Measurements from ENCODE around the gene DPM1.

Gene DPM1

DNA sequence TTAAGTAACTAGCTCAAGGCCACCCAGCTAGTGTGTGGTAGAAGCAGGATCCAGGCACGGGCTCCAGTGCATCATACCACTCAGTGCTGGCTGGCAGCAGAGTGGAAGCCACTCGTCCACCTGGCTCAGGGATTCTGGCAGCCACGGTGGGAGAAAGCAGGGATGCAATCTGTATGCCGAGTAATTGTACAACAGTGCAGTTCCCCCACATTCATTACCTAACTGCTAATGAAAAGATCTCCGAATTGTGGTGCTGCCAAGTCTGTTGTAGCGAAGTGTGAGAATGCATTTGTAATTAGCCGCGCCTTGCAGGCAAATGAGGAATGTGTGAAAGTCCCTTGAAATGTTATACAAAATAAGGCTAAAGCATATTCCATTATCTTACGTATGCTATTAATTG, 35.5 kb upstream of the DPM1 start:
- peaks cover 8% of the 10 kb centered on the region for H3K4me1 ChIP-seq (ENCODE audit: control insufficient read depth, insufficient read depth, low read length, poor library complexity, severe bottlenecking)
- no peaks in the 10 kb centered on the region for H3K36me3 ChIP-seq (ENCODE audit: control insufficient read depth, insufficient read depth, low read length)
- no peak overlapping the region for H3K4me3 ChIP-seq (ENCODE audit: extremely low read depth, insufficient read depth, low read length, poor library complexity, severe bottlenecking)
- H3K27ac ChIP-seq (ENCODE audit: low read depth, low read length, severe bottlenecking), result no peak overlapping the region
- 96 to 100% methylated on average over 1 to 3 of the region's 9 CpGs for WGBS, 2 experiments (ENCODE audit: insufficient coverage in 2 of 2)
- peaks cover 4% of the 10 kb centered on the region for H3K9me3 ChIP-seq (ENCODE audit: control insufficient read depth, low read length)

DNA sequence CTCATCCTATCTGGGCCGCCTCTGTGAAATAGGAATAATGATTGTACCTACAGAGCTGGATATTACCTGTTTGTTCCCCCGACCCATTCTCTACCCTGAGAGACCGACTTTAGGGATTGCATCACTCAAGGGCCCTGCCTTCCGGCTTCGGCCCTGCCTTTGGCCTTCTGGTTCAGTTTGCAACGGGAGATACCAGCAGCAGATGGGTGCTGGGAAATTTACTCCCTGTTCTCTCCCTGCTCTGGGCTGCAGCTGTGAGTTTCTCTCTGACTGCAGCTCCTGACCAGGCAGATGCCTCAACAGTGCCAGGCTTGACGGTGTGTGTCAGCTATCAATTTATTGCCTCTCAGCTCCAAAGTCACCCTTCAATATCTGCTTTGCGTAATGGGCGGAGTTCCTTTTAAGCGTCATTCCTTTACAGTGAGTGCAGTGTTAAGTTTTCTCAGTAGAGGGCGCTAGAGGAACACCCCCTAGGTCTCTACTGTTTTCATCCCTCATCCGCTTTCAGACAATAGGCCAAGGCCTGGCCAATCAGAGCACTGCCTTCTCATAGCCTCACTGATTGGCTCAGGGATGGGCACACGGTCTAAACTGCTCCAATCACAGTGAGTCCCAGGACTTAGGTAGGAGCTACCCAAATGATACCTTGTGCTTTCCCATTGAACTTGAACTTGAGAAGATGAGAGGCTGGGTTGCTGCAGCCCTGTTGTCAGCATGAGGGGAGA, 34.6 kb upstream of the DPM1 start:
- Histone ChIP-seq H3K27ac (ENCODE audit: low read depth, low read length, severe bottlenecking) (no peak overlapping the region), H3K4me3 (ENCODE audit: extremely low read depth, insufficient read depth, low read length, poor library complexity, severe bottlenecking) (no peak overlapping the region), H3K36me3 (ENCODE audit: control insufficient read depth, insufficient read depth, low read length) (no peaks in the 10 kb centered on the region), H3K9me3 (ENCODE audit: control insufficient read depth, low read length) (peaks cover 4% of the 10 kb centered on the region), H3K4me1 (ENCODE audit: control insufficient read depth, insufficient read depth, low read length, poor library complexity, severe bottlenecking) (peaks cover 8% of the 10 kb centered on the region)
- WGBS, 2 experiments (ENCODE audit: insufficient coverage in 2 of 2), result 51 to 52% methylated on average over 8 to 11 of the region's 13 CpGs

DNA sequence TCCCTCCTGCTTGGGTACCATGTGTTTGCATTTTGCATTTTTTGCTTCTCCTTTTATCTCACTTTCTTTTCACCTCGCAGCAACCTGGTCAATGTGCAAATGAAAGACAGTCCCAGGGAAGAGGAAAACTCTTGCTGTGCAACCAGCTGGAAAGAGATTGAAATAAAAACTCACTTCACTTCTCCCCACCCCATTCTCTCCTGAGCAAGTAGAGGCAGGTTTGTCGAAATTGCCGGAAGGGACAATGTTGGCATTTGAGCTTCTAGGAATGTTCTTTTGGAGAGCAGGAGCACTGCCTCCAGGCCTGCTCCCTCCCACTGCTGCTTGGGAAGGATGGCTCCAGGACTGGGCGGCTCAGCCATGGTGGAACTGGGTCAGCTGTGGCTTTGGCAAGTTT, 34.0 kb upstream of the DPM1 start:
- 13 to 42% methylated on average over 1 to 2 of the region's 4 CpGs for WGBS, 2 experiments (ENCODE audit: insufficient coverage in 2 of 2)
- Histone ChIP-seq H3K9me3 (ENCODE audit: control insufficient read depth, low read length) (peaks cover 4% of the 10 kb centered on the region), H3K4me3 (ENCODE audit: extremely low read depth, insufficient read depth, low read length, poor library complexity, severe bottlenecking) (no peak overlapping the region), H3K27ac (ENCODE audit: low read depth, low read length, severe bottlenecking) (no peak overlapping the region), H3K4me1 (ENCODE audit: control insufficient read depth, insufficient read depth, low read length, poor library complexity, severe bottlenecking) (peaks cover 8% of the 10 kb centered on the region), H3K36me3 (ENCODE audit: control insufficient read depth, insufficient read depth, low read length) (no peaks in the 10 kb centered on the region)

DNA sequence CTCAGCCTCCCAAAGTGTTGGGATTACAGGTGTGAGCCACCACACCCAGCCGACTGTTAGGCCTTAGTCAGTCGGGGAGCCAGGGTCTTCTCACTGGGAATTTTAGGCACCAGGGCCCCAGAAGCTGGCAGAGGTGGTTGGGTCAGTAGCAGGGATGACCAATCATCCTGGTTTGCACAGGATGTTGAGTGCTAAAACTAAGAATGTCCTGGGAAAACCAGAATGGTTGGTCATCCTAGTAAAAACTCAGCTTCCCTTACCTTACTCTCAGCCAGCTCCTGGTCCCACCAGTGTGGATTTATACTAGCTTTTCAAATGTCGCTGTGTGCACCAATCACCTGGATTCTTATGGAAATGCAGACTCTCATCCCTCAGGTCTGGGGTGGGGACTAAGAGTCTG, 32.7 kb upstream of the DPM1 start:
- Histone ChIP-seq H3K9me3 (ENCODE audit: control insufficient read depth, low read length) (peaks cover 4% of the 10 kb centered on the region), H3K36me3 (ENCODE audit: control insufficient read depth, insufficient read depth, low read length) (no peaks in the 10 kb centered on the region), H3K4me1 (ENCODE audit: control insufficient read depth, insufficient read depth, low read length, poor library complexity, severe bottlenecking) (no peaks in the 10 kb centered on the region), H3K27ac (ENCODE audit: low read depth, low read length, severe bottlenecking) (no peak overlapping the region), H3K4me3 (ENCODE audit: extremely low read depth, insufficient read depth, low read length, poor library complexity, severe bottlenecking) (no peak overlapping the region)
- 71 to 94% methylated on average over 1 to 2 of the region's 3 CpGs for WGBS, 2 experiments (ENCODE audit: insufficient coverage in 2 of 2)

DNA sequence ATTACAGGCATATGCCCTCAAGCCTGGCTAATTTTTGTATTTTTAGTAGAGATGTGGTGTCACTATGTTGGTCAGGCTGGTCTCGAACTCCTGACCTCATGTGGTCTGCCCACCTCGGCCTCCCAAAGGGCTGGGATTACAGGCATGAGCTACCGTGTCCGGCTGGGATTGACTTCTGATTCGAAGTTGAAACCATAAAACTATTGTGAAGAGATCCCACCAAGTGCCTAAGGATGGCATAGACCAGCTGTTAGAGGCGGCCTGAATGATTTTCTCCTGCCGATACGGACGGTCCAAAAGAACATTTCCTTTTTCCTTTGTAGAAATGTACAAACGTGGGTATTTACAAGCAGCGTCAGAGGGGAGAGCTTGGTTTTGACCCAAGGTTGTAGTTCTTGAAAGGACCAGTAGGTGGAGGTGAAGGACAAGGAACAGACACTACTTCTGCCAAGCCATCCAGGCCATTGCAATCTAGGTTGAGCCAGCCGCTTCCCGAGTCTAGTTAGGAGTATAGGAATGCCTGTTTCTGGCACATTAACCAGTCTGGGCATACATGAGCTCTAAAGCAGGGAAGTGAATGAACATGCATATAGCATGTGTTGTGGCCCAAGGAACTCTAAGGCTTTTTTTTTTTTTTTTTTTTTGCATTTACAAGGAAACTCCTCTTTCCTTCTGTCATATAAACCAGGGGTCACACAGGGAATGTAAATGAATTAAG, 29.3 kb upstream of the DPM1 start:
- Histone ChIP-seq H3K4me3 (ENCODE audit: extremely low read depth, insufficient read depth, low read length, poor library complexity, severe bottlenecking) (no peak overlapping the region), H3K36me3 (ENCODE audit: control insufficient read depth, insufficient read depth, low read length) (no peaks in the 10 kb centered on the region), H3K27ac (ENCODE audit: low read depth, low read length, severe bottlenecking) (no peak overlapping the region), H3K9me3 (ENCODE audit: control insufficient read depth, low read length) (no peaks in the 10 kb centered on the region), H3K4me1 (ENCODE audit: control insufficient read depth, insufficient read depth, low read length, poor library complexity, severe bottlenecking) (no peaks in the 10 kb centered on the region)
- 27 to 38% methylated on average over 11 to 12 of the region's 13 CpGs for WGBS, 2 experiments (ENCODE audit: insufficient coverage in 2 of 2)

DNA sequence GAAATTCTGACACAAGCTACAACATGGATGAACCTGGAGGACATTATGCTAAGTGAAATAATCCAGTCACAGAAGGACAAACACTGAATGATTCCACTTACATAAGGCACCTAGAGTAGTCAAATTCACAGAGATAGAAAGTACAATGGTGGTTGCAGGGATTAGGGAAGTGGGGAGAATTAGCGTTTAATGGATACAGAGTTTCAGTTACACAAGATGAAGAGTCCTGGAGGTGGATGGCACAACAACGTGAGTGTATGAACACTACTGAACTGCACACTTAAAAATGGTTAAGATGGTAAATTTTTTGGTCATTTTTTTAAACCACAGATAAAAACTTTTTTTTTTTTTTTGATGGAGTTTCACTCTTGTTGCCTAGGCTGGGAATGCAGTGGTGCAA, 25.0 kb upstream of the DPM1 start:
- no peaks in the 10 kb centered on the region for H3K4me1 ChIP-seq (ENCODE audit: control insufficient read depth, insufficient read depth, low read length, poor library complexity, severe bottlenecking)
- no peaks in the 10 kb centered on the region for H3K9me3 ChIP-seq (ENCODE audit: control insufficient read depth, low read length)
- no peak overlapping the region for H3K27ac ChIP-seq (ENCODE audit: low read depth, low read length, severe bottlenecking)
- no peaks in the 10 kb centered on the region for H3K36me3 ChIP-seq (ENCODE audit: control insufficient read depth, insufficient read depth, low read length)
- H3K4me3 ChIP-seq (ENCODE audit: extremely low read depth, insufficient read depth, low read length, poor library complexity, severe bottlenecking), result no peak overlapping the region
- WGBS, 2 experiments (ENCODE audit: insufficient coverage in 2 of 2), result 87 to 100% methylated on average over 1 to 2 of the region's 2 CpGs

DNA sequence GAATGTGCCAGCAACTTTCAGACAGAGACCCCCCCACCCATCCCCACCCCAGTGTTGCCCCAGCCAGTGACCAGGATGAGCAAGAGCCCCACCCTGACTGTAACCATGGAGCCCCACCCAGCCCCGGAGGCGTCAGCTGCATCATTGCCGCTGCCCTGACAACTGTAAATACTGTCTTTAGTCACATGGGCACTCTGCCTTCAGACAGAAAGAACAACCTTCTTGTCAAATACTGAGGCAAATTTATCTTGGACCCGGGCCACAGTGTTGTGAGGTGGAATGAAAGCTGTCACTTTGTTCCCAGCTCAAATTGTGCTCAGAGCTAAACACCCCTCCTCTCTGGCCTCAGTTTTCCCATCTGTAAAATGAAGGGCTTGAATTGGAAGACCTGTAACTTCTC, 24.0 kb upstream of the DPM1 start:
- Histone ChIP-seq H3K36me3 (ENCODE audit: control insufficient read depth, insufficient read depth, low read length) (no peaks in the 10 kb centered on the region), H3K4me1 (ENCODE audit: control insufficient read depth, insufficient read depth, low read length, poor library complexity, severe bottlenecking) (no peaks in the 10 kb centered on the region), H3K9me3 (ENCODE audit: control insufficient read depth, low read length) (no peaks in the 10 kb centered on the region), H3K27ac (ENCODE audit: low read depth, low read length, severe bottlenecking) (no peak overlapping the region), H3K4me3 (ENCODE audit: extremely low read depth, insufficient read depth, low read length, poor library complexity, severe bottlenecking) (no peak overlapping the region)
- 85% methylated on average over 3 of the region's 4 CpGs; no CpG with 5 or more reads in 1 of the 2 experiments for WGBS, 2 experiments (ENCODE audit: insufficient coverage in 2 of 2)

DNA sequence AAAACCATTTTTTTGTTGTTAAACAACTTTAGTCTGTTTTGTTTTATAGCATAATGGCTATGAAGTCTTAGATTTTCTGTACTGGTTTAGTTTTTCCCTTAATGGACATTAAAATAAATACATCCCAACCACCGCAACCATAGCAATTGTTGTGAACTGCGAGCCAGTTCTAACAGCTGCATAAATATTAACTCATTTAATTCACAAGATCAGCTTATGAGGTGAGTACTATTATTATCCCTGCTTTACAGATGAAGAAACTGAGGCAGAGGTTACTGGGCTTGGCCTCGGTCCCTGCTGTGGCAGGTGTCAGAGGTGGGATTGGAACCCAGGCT, 23.3 kb upstream of the DPM1 start:
- H3K27ac ChIP-seq (ENCODE audit: low read depth, low read length, severe bottlenecking), result no peak overlapping the region
- H3K36me3 ChIP-seq (ENCODE audit: control insufficient read depth, insufficient read depth, low read length), result no peaks in the 10 kb centered on the region
- no peak overlapping the region for H3K4me3 ChIP-seq (ENCODE audit: extremely low read depth, insufficient read depth, low read length, poor library complexity, severe bottlenecking)
- no peaks in the 10 kb centered on the region for H3K9me3 ChIP-seq (ENCODE audit: control insufficient read depth, low read length)
- WGBS, 2 experiments (ENCODE audit: insufficient coverage in 2 of 2), result 78% methylated on average over 1 of the region's 3 CpGs; no CpG with 5 or more reads in 1 of the 2 experiments
- no peaks in the 10 kb centered on the region for H3K4me1 ChIP-seq (ENCODE audit: control insufficient read depth, insufficient read depth, low read length, poor library complexity, severe bottlenecking)

DNA sequence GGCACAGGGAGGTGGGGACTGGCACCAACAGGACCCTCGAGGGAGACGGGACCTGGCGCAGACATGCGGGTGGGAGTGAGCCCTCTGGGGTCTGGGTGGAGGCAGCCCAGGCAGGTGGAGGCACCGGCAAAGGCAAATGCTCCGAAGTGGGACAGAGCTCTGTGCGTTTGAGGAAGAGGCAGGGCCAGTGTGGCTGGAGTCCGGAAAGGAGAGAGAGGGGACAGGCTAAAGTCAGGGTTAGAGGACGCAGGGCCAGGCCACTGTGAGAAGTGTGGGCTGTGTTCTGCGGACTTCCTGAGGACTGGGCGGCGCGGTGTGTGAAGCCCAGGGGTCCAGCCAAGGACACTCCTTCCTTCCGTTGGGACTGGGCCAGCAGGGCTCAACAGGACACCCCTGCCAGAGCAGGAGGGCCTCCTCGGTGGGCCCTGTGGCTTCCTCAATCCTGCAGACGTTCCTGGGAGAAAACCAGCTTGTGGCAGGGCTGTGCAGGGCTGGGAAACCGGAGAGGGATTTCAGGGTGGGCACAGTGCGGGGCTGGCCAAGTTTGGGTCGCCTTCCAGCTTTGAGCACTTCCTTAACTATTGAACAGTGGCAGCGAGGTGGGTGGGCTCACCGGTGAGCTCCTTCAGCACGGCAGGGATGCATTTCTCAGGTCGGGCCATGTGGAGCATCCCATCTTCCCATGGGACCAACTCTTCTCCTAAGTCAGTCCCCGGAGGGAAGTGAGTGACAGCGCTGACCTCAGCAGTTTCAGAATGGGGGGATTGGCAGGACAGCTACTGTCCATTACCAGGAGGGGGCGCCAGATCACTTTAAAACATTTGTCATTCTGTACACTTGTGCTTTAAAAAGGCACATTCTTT, 22.8 kb upstream of the DPM1 start:
- Histone ChIP-seq H3K36me3 (ENCODE audit: control insufficient read depth, insufficient read depth, low read length) (no peaks in the 10 kb centered on the region), H3K9me3 (ENCODE audit: control insufficient read depth, low read length) (no peaks in the 10 kb centered on the region), H3K4me1 (ENCODE audit: control insufficient read depth, insufficient read depth, low read length, poor library complexity, severe bottlenecking) (no peaks in the 10 kb centered on the region), H3K27ac (ENCODE audit: low read depth, low read length, severe bottlenecking) (no peak overlapping the region), H3K4me3 (ENCODE audit: extremely low read depth, insufficient read depth, low read length, poor library complexity, severe bottlenecking) (no peak overlapping the region)
- 75 to 79% methylated on average over 23 to 24 of the region's 26 CpGs for WGBS, 2 experiments (ENCODE audit: insufficient coverage in 2 of 2)

DNA sequence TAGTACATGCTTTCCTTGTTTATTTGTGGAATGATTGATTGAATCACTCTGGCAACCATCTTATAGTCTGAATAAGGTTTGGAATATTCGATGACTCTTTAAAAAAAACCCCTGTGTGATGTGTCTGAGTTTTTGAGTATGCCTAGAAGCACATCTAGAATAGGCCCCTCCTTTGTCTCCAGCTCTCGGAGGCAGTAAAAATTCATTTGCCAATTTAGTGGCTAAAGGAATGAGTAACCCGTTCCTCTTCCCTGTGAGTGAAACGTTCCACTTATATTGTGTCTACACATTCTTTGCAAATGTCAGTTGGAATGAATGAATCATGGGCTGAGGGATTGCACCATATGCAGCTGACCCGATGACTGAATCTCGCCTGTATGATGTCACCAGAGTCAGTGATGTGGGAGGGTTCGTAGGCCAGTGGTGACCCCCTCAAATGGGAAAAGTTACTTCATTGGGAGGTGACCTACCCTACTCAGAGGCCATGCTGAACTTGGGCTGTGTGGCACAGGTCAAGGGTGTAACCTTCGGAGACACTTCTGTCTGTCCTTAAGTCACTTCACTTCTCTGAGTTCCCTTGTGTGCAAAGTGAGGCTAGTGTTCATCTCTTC, 21.8 kb upstream of the DPM1 start:
- Histone ChIP-seq H3K4me1 (ENCODE audit: control insufficient read depth, insufficient read depth, low read length, poor library complexity, severe bottlenecking) (no peaks in the 10 kb centered on the region), H3K27ac (ENCODE audit: low read depth, low read length, severe bottlenecking) (peak overlapping the region; percentile 50), H3K4me3 (ENCODE audit: extremely low read depth, insufficient read depth, low read length, poor library complexity, severe bottlenecking) (no peak overlapping the region), H3K36me3 (ENCODE audit: control insufficient read depth, insufficient read depth, low read length) (no peaks in the 10 kb centered on the region), H3K9me3 (ENCODE audit: control insufficient read depth, low read length) (peaks cover 2% of the 10 kb centered on the region)
- 87 to 89% methylated on average over 4 to 8 of the region's 8 CpGs for WGBS, 2 experiments (ENCODE audit: insufficient coverage in 2 of 2)

All from mesodermal cell (in vitro differentiated cells).